Hepatocyte (in vitro differentiated cells): ENCODE data around the gene PTGER2.

ENCODE experiments used
- CTCF ChIP-seq: fragments of 200-600 bp; sonication (generic); IDR thresholded peaks from 2 replicates; pipeline ENCODE4 v1.5.1; 2016; ENCODE audit warnings: antibody characterized with exemption, mild to moderate bottlenecking; ENCODE audit not compliant: poor library complexity
- EZH2 ChIP-seq: fragments of 200-600 bp; sonication (generic); IDR thresholded peaks from 2 replicates; pipeline ENCODE4 v1.6.1; 2016; ENCODE audit warnings: antibody characterized with exemption, mild to moderate bottlenecking, borderline replicate concordance

- no peak for TF ChIP-seq CTCF
- no peak for TF ChIP-seq EZH2
Observed at GRCh38 chr14:52370406-52370935, 56.4 kb downstream of the PTGER2 start.
